ENCODE results near the gene ABCC6.
"Not testable (repeated sequence)": the region's sequence is repeated elsewhere in the genome, so short reads cannot be mapped to it uniquely, and the experiment has no call there.

ABCC6 gene

GRCh38 chr16:16163109-16163508 lies 60.2 kb downstream of the ABCC6 start:
- no peak for TF ChIP-seq CTCF (IDR thresholded peaks at IDR 0.05; ENCODE audit: insufficient read depth, low read depth, low read length, missing control alignments)
- no peak for DNase-seq (ENCODE audit: low read depth)
- H3K4me3 ChIP-seq (ENCODE audit: low read depth, low read length): no peak overlapping the region

GRCh38 chr16:16162591-16162990 lies 60.7 kb downstream of the ABCC6 start:
- no peak for DNase-seq (ENCODE audit: low read depth)
- no peak for TF ChIP-seq CTCF (IDR thresholded peaks at IDR 0.05; ENCODE audit: insufficient read depth, low read depth, low read length, missing control alignments)
- no peak overlapping the region for H3K4me3 ChIP-seq (ENCODE audit: low read depth, low read length)

- DNase-seq (ENCODE audit: low read depth); H3K4me3 ChIP-seq (ENCODE audit: low read depth, low read length): not testable (repeated sequence)
Measured at GRCh38 chr16:16161840-16162239, 61.5 kb downstream of the ABCC6 start.

GRCh38 chr16:16161319-16161718 lies 62.0 kb downstream of the ABCC6 start:
- no peak for DNase-seq (ENCODE audit: low read depth)
- no peak for TF ChIP-seq CTCF (IDR thresholded peaks at IDR 0.05; ENCODE audit: insufficient read depth, low read depth, low read length, missing control alignments)
- H3K4me3 ChIP-seq (ENCODE audit: low read depth, low read length): no peak overlapping the region

- no peak for TF ChIP-seq CTCF (IDR thresholded peaks at IDR 0.05; ENCODE audit: insufficient read depth, low read depth, low read length, missing control alignments)
- H3K4me3 ChIP-seq (ENCODE audit: low read depth, low read length): no peak overlapping the region
- DNase-seq (ENCODE audit: low read depth): no peak
Measured at GRCh38 chr16:16159662-16160061, 63.6 kb downstream of the ABCC6 start.

- no peak for TF ChIP-seq CTCF (IDR thresholded peaks at IDR 0.05; ENCODE audit: insufficient read depth, low read depth, low read length, missing control alignments)
- H3K4me3 ChIP-seq (ENCODE audit: low read depth, low read length): no peak overlapping the region
- DNase-seq (ENCODE audit: low read depth): no peak
Measured at GRCh38 chr16:16158741-16159374, 64.4 kb downstream of the ABCC6 start.

GRCh38 chr16:16158082-16158658 lies 65.1 kb downstream of the ABCC6 start:
- H3K4me3 ChIP-seq (ENCODE audit: low read depth, low read length): no peak overlapping the region
- no peak for TF ChIP-seq CTCF (IDR thresholded peaks at IDR 0.05; ENCODE audit: insufficient read depth, low read depth, low read length, missing control alignments)
- no peak for DNase-seq (ENCODE audit: low read depth)
